ENCODE results near the gene SYNDIG1. TPM values are rescaled to one million over a fixed set of nuclear protein-coding genes. Genes with fewer than 3 reads are reported as not detected.

Gene SYNDIG1
- total RNA-seq, 1 donor from 2014 or later: 13.7 TPM

GRCh38 chr20:24615353-24615752 is 145.9 kb downstream of the SYNDIG1 start:
- Histone ChIP-seq H3K4me1 (no peaks in the 10 kb centered on the region), H3K9me3 (no peaks in the 10 kb centered on the region), H3K27me3 (no peaks in the 10 kb centered on the region), H3K27ac (no peak overlapping the region), H3K4me3 (no peak overlapping the region), H3K36me3 (no peaks in the 10 kb centered on the region)
- no peak for DNase-seq (ENCODE audit: low spot score in 2 of 2)
- TF ChIP-seq CTCF (IDR thresholded peaks at IDR 0.05): no peak
- intact Hi-C loops (cut with DNase I): no loop called here

- no peaks in the 10 kb centered on the region for H3K27me3 ChIP-seq
- H3K36me3 ChIP-seq: no peaks in the 10 kb centered on the region
- no peak for TF ChIP-seq CTCF (IDR thresholded peaks at IDR 0.05)
- no peak overlapping the region for H3K27ac ChIP-seq
- H3K4me1 ChIP-seq: no peaks in the 10 kb centered on the region
- H3K4me3 ChIP-seq: no peak overlapping the region
- no peaks in the 10 kb centered on the region for H3K9me3 ChIP-seq
- no peak for DNase-seq (ENCODE audit: low spot score in 2 of 2)
- intact Hi-C loops (cut with DNase I): no loop called here
Measured at GRCh38 chr20:24616258-24617079, 147.0 kb downstream of the SYNDIG1 start.

- TF ChIP-seq CTCF (IDR thresholded peaks at IDR 0.05): no peak
- DNase-seq (ENCODE audit: low spot score in 2 of 2): no peak
- intact Hi-C loops (cut with DNase I): no loop called here
Measured at GRCh38 chr20:24617080-24617432, 147.6 kb downstream of the SYNDIG1 start.

GRCh38 chr20:24617757-24618450 is 148.5 kb downstream of the SYNDIG1 start:
- Histone ChIP-seq H3K36me3 (no peaks in the 10 kb centered on the region), H3K4me3 (no peak overlapping the region), H3K4me1 (no peaks in the 10 kb centered on the region), H3K27ac (no peak overlapping the region), H3K9me3 (no peaks in the 10 kb centered on the region), H3K27me3 (no peaks in the 10 kb centered on the region)
- no peak for DNase-seq (ENCODE audit: low spot score in 2 of 2)
- intact Hi-C loops (cut with DNase I): no loop called here
- TF ChIP-seq CTCF (IDR thresholded peaks at IDR 0.05): no peak

More at GRCh38 chr20:24617080-24617432, 147.6 kb downstream of the SYNDIG1 start:
- no peaks in the 10 kb centered on the region for H3K4me1 ChIP-seq
- H3K4me3 ChIP-seq: no peak overlapping the region
- H3K27me3 ChIP-seq: no peaks in the 10 kb centered on the region
- no peak overlapping the region for H3K27ac ChIP-seq
- no peaks in the 10 kb centered on the region for H3K9me3 ChIP-seq
- no peaks in the 10 kb centered on the region for H3K36me3 ChIP-seq

GRCh38 chr20:24618739-24619138 is 149.3 kb downstream of the SYNDIG1 start:
- H3K27me3 ChIP-seq: no peaks in the 10 kb centered on the region
- H3K36me3 ChIP-seq: no peaks in the 10 kb centered on the region
- intact Hi-C loops (cut with DNase I): no loop called here
- no peak overlapping the region for H3K4me3 ChIP-seq
- TF ChIP-seq CTCF (IDR thresholded peaks at IDR 0.05): no peak
- no peaks in the 10 kb centered on the region for H3K9me3 ChIP-seq
- no peaks in the 10 kb centered on the region for H3K4me1 ChIP-seq
- H3K27ac ChIP-seq: no peak overlapping the region
- no peak for DNase-seq (ENCODE audit: low spot score in 2 of 2)

Measured in ascending aorta (tissue), 2 donors.